OCI-LY7 (cell line): ENCODE results near the gene PTPRM. TPM values are rescaled to one million over a fixed set of nuclear protein-coding genes. Genes with fewer than 3 reads are reported as not detected.

Experiments used
- BruUV-seq: library from RNA; stranded (reverse); fragments of 400-500 nt; replicated peaks from 2 replicates; lab custom pipeline; 2021; lab: Mats Ljungman, UMichigan
- CTCF ChIA-PET: fragments of 300-600 bp; sonication (Branson Sonifier 250); formaldehyde crosslinking; loops from one replicate; lab custom pipeline; 2022; ENCODE audit warnings: antibody characterized with exemption; ENCODE audit not compliant: unreplicated experiment; lab: Charles Lee
- POLR2A ChIA-PET: fragments of 300-600 bp; sonication (Branson Sonifier 250); formaldehyde crosslinking; loops from one replicate; lab custom pipeline; 2022; ENCODE audit warnings: antibody characterized with exemption; lab: Charles Lee
- DNase-seq: peaks from one replicate; pipeline ENCODE4 v3.0.0-alpha.2; 2015; ENCODE audit warnings: low spot score
- H2AFZ ChIP-seq: fragments of 200-600 bp; sonication (generic), shearing (Covaris generic); 2 replicates; pipeline ENCODE4 v1.6.1; 2014; ENCODE audit warnings: mild to moderate bottlenecking, antibody characterized with exemption, low read length, moderate library complexity
- H3K27ac ChIP-seq: fragments of 200-600 bp; sonication (generic); 2 replicates; pipeline ENCODE4 v1.5.1; 2014; ENCODE audit warnings: mixed run types, low read depth, mild to moderate bottlenecking, moderate library complexity, low read length, inconsistent platforms; ENCODE audit not compliant: poor library complexity, severe bottlenecking
- H3K36me3 ChIP-seq: fragments of 200-600 bp; sonication (generic); 2 replicates; pipeline ENCODE4 v1.6.1; 2014; ENCODE audit warnings: mild to moderate bottlenecking, antibody characterized with exemption, low read length, moderate library complexity, mixed read lengths; ENCODE audit not compliant: insufficient read depth
- H3K4me1 ChIP-seq: fragments of 200-600 bp; sonication (generic); 2 replicates; pipeline ENCODE4 v1.5.1; 2014; ENCODE audit warnings: mild to moderate bottlenecking, low read length; ENCODE audit not compliant: insufficient read depth, poor library complexity, severe bottlenecking
- H3K4me2 ChIP-seq: fragments of 200-600 bp; sonication (generic); 2 replicates; pipeline ENCODE4 v1.6.1; 2014; ENCODE audit warnings: mild to moderate bottlenecking, low read length
- H3K4me3 ChIP-seq: fragments of 200-600 bp; sonication (generic); 2 replicates; pipeline ENCODE4 v1.5.1; 2014; ENCODE audit warnings: mild to moderate bottlenecking, low read depth, low read length; ENCODE audit not compliant: poor library complexity, severe bottlenecking
- H3K79me2 ChIP-seq: fragments of 200-600 bp; sonication (generic); 2 replicates; pipeline ENCODE4 v1.6.1; 2016; ENCODE audit warnings: low read depth, mild to moderate bottlenecking, low read length, moderate library complexity, mixed read lengths; ENCODE audit not compliant: insufficient read depth
- H3K9me2 ChIP-seq: fragments of 200-600 bp; sonication (generic); 2 replicates; pipeline ENCODE4 v1.6.1; 2016; ENCODE audit warnings: mild to moderate bottlenecking, low read length, mixed read lengths; ENCODE audit not compliant: insufficient read depth
- H3K9me3 ChIP-seq: fragments of 200-600 bp; sonication (generic); 2 replicates; pipeline ENCODE4 v1.6.1; 2014; ENCODE audit warnings: mild to moderate bottlenecking, mixed run types, low read length, mixed read lengths
- H4K20me1 ChIP-seq: fragments of 200-600 bp; sonication (generic); 2 replicates; pipeline ENCODE4 v1.6.1; 2014; ENCODE audit warnings: mild to moderate bottlenecking, antibody characterized with exemption, low read length, moderate library complexity, mixed read lengths; ENCODE audit not compliant: insufficient read depth
- CTCF ChIP-seq: fragments of 200-600 bp; sonication (generic); conservative IDR thresholded peaks from 2 replicates; pipeline ENCODE4 v1.5.1; 2014; ENCODE audit warnings: mild to moderate bottlenecking, antibody characterized with exemption, low read length, moderate library complexity, mixed read lengths
- EZH2phosphoT487 ChIP-seq: fragments of 200-600 bp; sonication (generic); IDR thresholded peaks from 2 replicates; pipeline ENCODE4 v1.6.1; 2018; ENCODE audit warnings: low read depth, borderline replicate concordance, mild to moderate bottlenecking, mixed run types, antibody characterized with exemption, low read length, moderate library complexity, mixed read lengths
- intact Hi-C: fragments of 100-400 bp; cut with micrococcal nuclease; formaldehyde crosslinking; loops from one replicate; pipeline ENCODE4 v1.10.0; 2022; ENCODE audit not compliant: unreplicated experiment
- total RNA-seq, 2 experiments: library from RNA; depleted of rRNA in 1 of 2; stranded (reverse); fragments of >200 nt in 1 of 2; shearing (Covaris generic) in 1 of 2; gene quantifications; 2 replicates each; pipeline ENCODE4 v1.2.3, GENCODE V29; 2014 to 2022

PTPRM gene
- total RNA-seq, 2 experiments from 2014 or later, result not detected

GRCh38 chr18:7524786-7525185 is 42.3 kb upstream of the PTPRM start:
- Histone ChIP-seq H4K20me1 (no peaks in the 10 kb centered on the region), H3K4me1 (no peaks in the 10 kb centered on the region), H3K4me3 (no peak overlapping the region), H2AFZ (no peak overlapping the region), H3K36me3 (no peaks in the 10 kb centered on the region), H3K79me2 (no peaks in the 10 kb centered on the region), H3K27ac (no peak overlapping the region), H3K4me2 (no peak overlapping the region), H3K9me3 (no peaks in the 10 kb centered on the region), H3K9me2 (no peaks in the 10 kb centered on the region)
- ChIA-PET POLR2A (no interaction called here), CTCF (no interaction called here)
- no peak for TF ChIP-seq EZH2phosphoT487
- TF ChIP-seq CTCF, result no peak
- no peak for DNase-seq
- no TSS peak for BruUV-seq
- intact Hi-C loops, result no loop called here

- no TSS peak for BruUV-seq
- no peaks in the 10 kb centered on the region for H3K4me1 ChIP-seq
- no peak for TF ChIP-seq EZH2phosphoT487
- TF ChIP-seq CTCF, result no peak
- H3K27ac ChIP-seq, result no peak overlapping the region
- intact Hi-C loops, result no loop called here
- no peak overlapping the region for H3K4me3 ChIP-seq
- H3K36me3 ChIP-seq, result no peaks in the 10 kb centered on the region
- ChIA-PET POLR2A (no interaction called here), CTCF (no interaction called here)
- no peak overlapping the region for H3K4me2 ChIP-seq
- H3K9me2 ChIP-seq, result no peaks in the 10 kb centered on the region
- H3K79me2 ChIP-seq, result no peaks in the 10 kb centered on the region
- no peaks in the 10 kb centered on the region for H4K20me1 ChIP-seq
- DNase-seq, result no peak
- H2AFZ ChIP-seq, result no peak overlapping the region
- H3K9me3 ChIP-seq, result no peaks in the 10 kb centered on the region
These were observed 34.2 kb upstream of the PTPRM start for GRCh38 chr18:7532942-7533341.

GRCh38 chr18:7535436-7536205 is 31.5 kb upstream of the PTPRM start:
- no peaks in the 10 kb centered on the region for H3K79me2 ChIP-seq
- ChIA-PET POLR2A (interaction anchor here (0.6 kb wide), 1 partner anchor 9 kb away, joined by 7 read pairs; no protein-coding TSS in a partner anchor), CTCF (no interaction called here)
- BruUV-seq, result no TSS peak
- no peaks in the 10 kb centered on the region for H3K9me2 ChIP-seq
- H3K9me3 ChIP-seq, result no peaks in the 10 kb centered on the region
- intact Hi-C loops, result no loop called here
- no peaks in the 10 kb centered on the region for H4K20me1 ChIP-seq
- H3K27ac ChIP-seq, result no peak overlapping the region
- no peaks in the 10 kb centered on the region for H3K4me1 ChIP-seq
- no peak overlapping the region for H3K4me2 ChIP-seq
- no peaks in the 10 kb centered on the region for H3K36me3 ChIP-seq
- no peak overlapping the region for H2AFZ ChIP-seq
- no peak for DNase-seq
- no peak overlapping the region for H3K4me3 ChIP-seq
- TF ChIP-seq EZH2phosphoT487 (no peak), CTCF (no peak)
